ENCODE data around the gene SLC22A2.
"Not testable (repeated sequence)": the region's sequence is repeated elsewhere in the genome, so short reads cannot be mapped to it uniquely, and the experiment has no call there.

SLC22A2 gene

DNA sequence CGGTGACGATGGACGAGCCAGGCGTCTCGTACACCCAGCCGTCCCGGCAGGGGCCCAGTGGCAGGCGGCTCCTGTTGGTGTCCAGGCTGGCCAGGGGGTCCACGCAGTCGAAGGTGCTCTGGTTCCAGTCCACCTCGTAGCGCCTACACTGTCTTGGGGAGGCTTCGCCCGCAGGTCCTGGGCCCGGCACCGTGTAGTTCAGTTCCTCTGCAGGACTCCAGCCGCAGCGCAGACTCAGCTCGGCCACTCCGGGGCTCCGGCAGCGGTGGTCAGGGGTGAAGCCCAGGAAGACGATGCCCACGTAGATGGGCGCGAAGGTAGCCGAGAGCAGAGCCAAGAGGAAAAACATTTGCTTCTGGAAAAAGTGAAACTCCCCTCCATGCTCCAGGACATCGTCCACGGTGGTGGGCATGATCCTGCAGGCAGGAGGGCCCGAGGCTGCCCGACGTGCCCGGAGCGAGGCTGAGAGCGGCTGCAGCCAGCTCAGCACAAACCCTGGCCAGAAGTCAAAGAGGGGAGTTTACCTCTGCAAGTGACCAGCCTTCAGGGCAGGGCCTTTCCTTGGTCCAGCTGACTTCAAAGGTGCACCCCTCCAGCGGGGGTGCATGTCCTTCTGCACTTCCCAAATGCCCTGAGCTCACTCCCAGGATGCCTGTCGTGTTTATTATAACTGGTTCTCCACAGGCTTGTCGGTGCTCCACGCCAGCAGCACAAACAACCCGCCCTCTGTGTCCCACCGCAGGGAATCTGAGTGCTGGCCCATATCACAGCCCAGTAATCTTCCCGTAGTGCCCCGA is at the start of gene SLC22A2:
TSS of gene SLC22A2 (minus strand) at position 476 of the 797 bp plus-strand sequence. CDS start at position 412, 64 bp downstream.
- no peak for DNase-seq

DNA sequence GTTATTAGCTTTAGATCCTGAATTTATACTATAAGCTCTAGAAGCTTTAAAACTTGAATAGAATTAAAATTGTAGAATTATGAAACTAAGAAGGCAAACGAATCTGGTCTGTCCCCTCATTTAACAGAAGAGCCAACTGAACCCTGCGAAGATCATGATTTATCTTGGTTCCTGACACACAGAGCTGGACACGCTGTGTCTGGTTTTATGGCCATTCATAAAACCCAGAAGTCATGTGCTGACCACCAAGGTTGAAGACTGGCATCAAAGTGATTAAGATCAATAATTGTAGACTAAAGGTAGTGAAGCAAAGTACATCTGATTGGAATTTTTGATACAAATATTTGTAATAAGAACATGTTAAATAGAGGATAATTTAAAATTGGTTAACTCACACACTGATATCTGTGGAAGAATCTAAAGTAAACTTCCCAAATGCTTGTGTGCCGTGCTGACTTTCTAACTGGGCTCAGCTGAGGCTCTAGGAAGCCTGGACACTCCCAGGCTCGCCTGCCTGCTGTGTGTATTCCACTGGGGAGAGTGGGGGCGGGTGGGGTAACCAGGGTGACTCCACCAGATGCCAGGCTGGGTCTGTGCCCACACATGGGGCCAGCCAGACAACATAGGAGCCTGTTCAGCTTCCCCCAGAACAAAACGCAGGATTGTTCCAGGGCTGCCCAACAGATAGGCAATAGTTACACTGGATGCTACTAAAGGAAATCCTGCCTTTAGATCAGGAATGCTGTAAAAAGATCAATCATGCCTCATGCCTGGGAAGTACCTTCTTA is 47.5 kb upstream of the SLC22A2 start:
- DNase-seq = no peak

DNA sequence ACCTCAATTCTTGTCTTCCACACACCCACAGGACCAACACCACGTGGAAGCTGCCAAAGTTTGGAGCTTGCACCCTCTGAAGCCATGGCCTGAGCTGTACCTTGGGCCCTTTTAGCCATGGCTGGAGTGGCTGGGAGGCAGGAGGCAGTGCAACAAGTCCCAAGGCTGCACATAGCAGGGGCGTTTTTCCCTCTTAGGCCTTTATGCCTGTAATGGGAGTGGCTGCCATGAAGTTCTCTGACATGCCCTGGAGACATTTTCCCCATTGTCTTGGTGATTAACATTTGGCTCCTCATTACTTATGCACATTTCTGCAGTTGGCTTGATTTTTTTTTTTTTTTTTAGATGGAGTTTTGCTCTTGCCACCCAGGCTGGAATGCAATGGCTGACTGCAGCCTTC is 45.2 kb upstream of the SLC22A2 start:
- DNase-seq = no peak

DNA sequence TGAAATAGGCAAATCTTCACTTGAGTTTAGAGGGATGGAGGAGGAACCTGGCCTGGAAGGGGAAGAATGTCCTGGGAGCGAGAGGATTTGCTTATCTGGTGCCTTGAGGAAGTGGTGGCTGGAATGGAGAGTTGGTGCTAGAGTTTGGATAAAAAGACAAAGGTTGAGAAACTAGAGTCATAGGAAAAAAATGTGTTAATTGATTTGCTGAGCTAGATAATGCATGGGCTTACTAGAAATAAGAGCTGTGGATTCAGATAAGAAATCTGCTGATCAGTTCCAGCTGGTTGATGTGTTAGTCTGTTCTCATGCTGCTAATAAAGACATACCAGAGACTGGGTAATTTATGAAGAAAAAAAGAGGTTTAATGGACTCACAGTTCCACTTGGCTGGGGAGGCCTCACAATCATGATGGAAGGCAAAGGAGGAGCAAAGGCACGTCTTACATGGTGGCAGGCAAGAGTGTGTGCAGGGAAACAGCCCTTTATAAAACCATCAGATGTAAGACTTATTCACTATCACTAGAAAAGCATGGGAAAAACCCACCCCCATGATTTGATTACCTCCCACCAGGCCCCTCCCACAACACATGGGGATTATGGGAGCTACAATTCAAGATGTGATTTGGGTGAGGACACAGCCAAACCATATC is 43.9 kb upstream of the SLC22A2 start:
- not testable (repeated sequence) for DNase-seq

DNA sequence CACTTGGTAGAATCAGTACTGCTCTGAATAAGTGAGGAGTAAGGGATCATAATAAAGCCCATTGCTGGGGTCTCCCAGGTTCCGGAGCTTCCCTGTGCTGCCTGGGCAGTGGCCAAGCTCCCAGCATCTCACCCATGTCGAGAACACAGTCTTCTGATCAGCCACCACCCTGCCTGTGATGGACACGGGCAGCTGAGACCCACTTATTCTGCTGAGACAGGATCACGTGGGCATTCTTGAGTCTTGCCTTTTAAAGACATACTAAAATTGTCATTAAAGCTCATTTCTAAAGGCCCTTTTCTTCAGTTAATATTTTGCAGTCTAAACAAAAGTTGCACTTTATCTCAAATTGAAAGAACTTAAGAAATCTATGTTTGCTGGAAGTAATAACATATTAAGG is 42.7 kb upstream of the SLC22A2 start:
- no peak for DNase-seq

DNA sequence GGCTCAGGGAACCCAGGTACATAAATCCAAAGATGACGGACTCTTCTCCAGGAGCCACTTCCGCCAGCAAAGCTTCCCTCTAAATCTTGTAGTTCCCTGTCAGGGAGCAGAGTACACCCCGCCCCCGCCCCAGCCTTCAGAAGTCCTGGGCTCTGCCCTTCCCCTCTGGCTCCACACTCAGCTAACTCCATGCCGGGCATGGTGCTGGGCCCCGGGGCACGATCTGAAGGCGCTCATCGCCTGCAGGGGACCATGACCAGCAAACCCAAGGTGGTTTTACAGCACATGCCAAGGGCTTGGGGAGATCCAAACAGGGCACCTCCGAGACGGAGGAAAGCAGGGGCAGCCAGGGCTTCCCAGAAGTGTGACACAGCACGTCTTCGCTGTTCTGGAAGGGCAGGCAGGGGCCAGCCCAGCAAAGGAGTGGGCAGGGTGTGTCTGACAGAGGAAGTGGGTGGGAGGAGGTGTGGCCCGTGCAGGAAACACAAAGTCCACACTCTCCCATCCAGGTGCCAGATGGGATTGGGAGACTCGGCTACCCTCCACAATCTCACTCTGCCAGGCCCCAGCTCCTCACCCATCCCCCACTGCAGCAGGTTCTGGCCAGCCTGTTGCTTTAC is 41.6 kb upstream of the SLC22A2 start:
- no peak for DNase-seq

DNA sequence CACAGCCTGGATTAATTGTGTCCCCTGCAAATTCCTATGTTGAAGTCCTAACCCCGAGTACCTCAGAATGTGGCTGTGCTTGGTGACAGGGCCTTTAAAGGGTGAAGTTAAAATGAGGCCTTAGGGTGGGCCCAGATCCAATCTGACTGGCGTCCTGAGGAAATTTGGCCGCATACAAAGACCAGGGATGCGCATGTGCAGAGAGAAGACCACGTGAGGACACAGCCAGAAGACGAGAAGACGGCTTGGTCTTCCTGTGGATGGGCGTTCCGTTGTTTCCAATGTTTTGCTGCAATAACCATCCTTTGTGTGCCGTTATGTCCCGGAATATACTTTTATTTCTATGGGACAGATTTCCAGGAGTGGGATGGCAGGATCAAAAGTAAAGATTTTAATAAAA is 40.9 kb upstream of the SLC22A2 start:
- DNase-seq = no peak

- no peak for DNase-seq
Measured at GRCh38 chr6:160298121-160298520, 39.5 kb upstream of the SLC22A2 start.

DNA sequence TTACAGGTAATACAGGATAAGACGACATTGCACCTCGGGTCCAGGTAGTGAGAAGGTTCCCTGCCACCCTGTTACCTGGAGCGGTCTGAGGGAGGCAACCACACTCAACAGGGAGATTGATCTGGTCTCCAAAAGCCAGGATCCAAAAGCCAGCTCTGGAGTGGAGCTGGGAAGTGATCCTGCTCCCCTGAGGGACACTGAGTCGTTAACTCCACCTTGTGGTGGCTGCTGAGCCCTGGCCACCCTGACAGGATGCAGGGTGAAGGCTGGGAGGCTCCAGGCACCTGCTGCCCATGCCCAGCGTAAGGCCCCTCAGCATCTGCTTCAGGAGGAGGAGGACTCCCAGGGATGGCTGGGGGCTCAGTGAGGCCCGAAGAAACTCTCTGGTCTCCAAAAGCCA is 38.7 kb upstream of the SLC22A2 start:
- DNase-seq = no peak

DNA sequence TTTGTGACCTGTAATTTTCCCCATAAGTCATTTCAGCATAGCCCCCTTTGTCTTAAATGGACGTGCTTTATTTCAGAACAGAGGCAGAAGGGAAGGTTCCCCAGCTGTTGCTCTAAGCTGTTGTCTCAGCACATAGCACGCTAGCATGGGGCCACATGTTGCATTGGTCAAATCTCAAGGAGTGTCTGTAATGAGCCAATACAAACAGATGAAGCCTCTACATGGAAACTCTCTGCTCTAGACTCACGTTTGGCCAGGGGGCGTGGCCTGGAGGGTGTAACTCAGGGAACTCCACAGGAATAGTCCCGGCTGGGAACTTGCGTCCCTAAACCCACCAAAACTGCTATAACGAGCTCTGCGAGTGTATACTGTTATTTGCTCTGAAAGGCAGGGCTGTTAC is 35.2 kb upstream of the SLC22A2 start:
- DNase-seq = no peak

- no peak for DNase-seq
Measured at GRCh38 chr6:160285541-160286105, 27.0 kb upstream of the SLC22A2 start.

- no peak for DNase-seq
Measured at GRCh38 chr6:160284575-160284974, 26.0 kb upstream of the SLC22A2 start.

- DNase-seq = no peak
Measured at GRCh38 chr6:160282444-160282843, 23.8 kb upstream of the SLC22A2 start.

DNA sequence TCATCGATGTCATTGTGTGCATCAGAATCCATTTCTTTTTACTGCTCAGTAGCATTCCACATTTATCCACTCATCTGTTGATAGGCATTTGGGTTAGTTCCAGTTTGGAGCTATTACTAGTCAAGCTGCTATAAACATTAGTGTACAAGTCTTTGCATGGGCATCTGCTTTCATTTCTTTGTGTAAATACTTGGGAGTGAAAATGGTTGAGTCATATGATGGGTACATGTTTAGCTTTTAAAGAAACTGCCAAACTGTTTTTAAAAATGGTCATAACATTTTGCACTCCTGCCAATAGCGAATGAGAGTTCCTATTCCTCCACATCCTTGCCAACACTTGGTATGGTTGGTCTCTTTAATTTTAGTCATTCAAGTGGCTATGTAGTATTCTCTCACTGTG is 21.2 kb upstream of the SLC22A2 start:
- DNase-seq = no peak

- no peak for DNase-seq
Measured at GRCh38 chr6:160278786-160279310, 20.2 kb upstream of the SLC22A2 start.

- DNase-seq = no peak
Measured at GRCh38 chr6:160278311-160278710, 19.7 kb upstream of the SLC22A2 start.

GRCh38 chr6:160277546-160277945 is 18.9 kb upstream of the SLC22A2 start:
- no peak for DNase-seq

DNA sequence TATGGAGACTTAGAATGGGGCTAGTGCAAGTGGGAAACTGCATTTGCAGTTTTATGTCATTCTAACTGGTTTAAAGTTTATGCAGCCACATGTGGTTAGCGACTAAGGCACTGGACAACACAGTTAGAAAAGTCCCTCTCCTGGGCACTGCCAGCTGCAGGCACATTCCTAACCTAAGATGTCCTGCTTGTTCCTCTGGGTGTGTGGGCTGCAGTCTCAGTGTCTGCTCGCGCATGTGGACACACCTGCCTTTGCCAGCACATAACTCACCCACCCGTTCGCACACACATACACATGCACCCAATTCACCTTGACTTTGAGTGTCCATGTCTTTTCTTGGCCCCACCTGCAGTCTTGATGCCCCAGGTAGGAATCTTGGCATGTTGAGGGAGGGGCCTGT is 18.5 kb upstream of the SLC22A2 start:
- DNase-seq = no peak

- no peak for DNase-seq
Measured at GRCh38 chr6:160276126-160276525, 17.5 kb upstream of the SLC22A2 start.

DNA sequence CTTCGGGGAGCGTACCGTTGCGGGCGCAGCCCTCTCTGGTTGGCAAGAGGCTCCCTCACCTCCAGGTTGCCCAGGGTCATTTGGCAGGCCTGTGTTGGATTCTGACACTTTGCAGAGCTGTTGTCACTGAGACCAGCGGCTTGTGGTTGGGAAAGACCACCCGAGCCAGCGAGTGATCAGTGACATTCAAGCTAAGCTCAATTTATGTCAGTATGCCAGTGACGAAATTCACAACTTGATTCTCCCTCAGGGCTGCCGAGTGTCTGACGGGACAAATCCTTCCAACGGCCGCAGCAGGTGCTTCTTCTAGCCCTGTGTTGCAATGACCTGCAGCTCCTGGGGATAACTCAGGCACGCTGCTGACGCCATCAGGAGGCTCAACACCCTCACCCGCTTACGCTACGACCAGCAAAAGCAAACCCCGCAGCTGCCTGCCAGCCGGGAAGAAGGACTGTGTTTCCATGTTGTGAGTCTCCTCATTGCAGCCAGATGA is 16.9 kb upstream of the SLC22A2 start:
- no peak for DNase-seq

DNA sequence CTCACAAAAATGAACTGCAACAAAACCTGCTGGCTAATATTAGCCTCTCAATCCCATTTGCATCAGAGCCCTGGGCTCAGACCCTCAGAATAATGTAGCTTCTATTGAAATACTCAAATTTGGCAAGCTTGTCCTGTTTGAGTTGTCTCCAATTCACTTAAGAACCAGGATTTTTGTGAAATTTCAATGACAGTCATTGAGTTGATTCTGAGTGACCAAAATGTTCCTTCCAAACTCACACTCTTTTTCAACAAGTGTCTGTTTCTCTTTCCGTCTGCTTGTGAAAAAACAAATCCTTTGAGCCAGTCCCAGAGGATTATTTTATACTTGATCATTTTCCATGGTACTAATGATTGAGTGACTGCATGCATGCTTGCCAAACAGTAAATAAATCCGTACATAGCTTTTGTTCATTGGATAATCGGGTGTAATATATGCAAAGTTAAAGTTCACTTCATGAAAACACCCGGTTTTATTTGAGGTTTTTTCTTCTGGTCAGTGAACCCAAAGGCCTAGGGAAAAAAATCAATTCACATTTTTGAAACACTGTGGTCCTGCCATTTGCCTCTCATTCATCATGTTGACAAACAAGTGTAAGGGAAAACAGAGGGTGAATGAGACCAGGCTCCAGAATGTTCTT is 16.4 kb upstream of the SLC22A2 start:
- DNase-seq = no peak

- DNase-seq = no peak
Measured at GRCh38 chr6:160273750-160274149, 15.1 kb upstream of the SLC22A2 start.

Measured in stimulated activated naive CD4-positive, alpha-beta T cell treated with Interleukin-2 at 50 U/mL for 16 hours (primary cell).